HepG2 (cell line): ENCODE measurements around the gene THUMPD2. TPM values are rescaled to one million over a fixed set of nuclear protein-coding genes. Genes with fewer than 3 reads are reported as not detected.

Source experiments
- ARID2 ChIP-seq: sonication (generic); formaldehyde crosslinking; IDR thresholded peaks from 2 replicates; pipeline ENCODE4 v1.8.1; 2022; ENCODE audit warnings: mild to moderate bottlenecking, missing genetic modification reagents, borderline replicate concordance
- CREM ChIP-seq, 2 experiments: sonication (generic) in 1 of 2; formaldehyde crosslinking in 1 of 2; IDR thresholded peaks; 2 replicates each; pipeline versions ENCODE4 v1.4.0 to v1.6.1; 2016 to 2020; ENCODE audit warnings: antibody characterized with exemption in 1 of 2, mild to moderate bottlenecking in 1 of 2, missing genetic modification reagents in 1 of 2
- FOXA1 ChIP-seq, 2 experiments: fragments of 450-650 bp in 1 of 2; sonication (generic) in 1 of 2; formaldehyde crosslinking in 1 of 2; IDR thresholded peaks; 2 replicates each; pipeline versions ENCODE4 v1.4.0 to v1.6.1; 2016 to 2020; ENCODE audit warnings: missing genetic modification reagents in 1 of 2
- FOXM1 ChIP-seq: sonication (generic); formaldehyde crosslinking; IDR thresholded peaks from 2 replicates; pipeline ENCODE4 v1.5.0; 2020; ENCODE audit warnings: missing genetic modification reagents
- GTF2F1 ChIP-seq: fragments of 150-350 bp; IDR thresholded peaks from 2 replicates; pipeline ENCODE4 v1.6.1; 2014; ENCODE audit warnings: low read length
- HNF4A ChIP-seq: sonication (generic); formaldehyde crosslinking; IDR thresholded peaks from 2 replicates; pipeline ENCODE4 v1.4.0; 2020; ENCODE audit warnings: missing genetic modification reagents
- MIER2 ChIP-seq: IDR thresholded peaks from 2 replicates; pipeline ENCODE4 v1.6.1; 2016; ENCODE audit warnings: missing biosample characterization, missing genetic modification reagents
- RAD51 ChIP-seq: fragments of 450-650 bp; IDR thresholded peaks from 2 replicates; pipeline ENCODE4 v1.6.1; 2016; ENCODE audit warnings: borderline replicate concordance
- SRSF1 ChIP-seq: fragments of 200-400 bp; formaldehyde crosslinking; optimal IDR thresholded peaks from 2 replicates; pipeline ENCODE3; 2017; ENCODE audit warnings: mild to moderate bottlenecking, low read depth, low read length, moderate library complexity
- ZFP1 ChIP-seq: IDR thresholded peaks from 2 replicates; pipeline ENCODE4 v1.6.1; 2016
- ZMYM3 ChIP-seq: sonication (generic); formaldehyde crosslinking; IDR thresholded peaks from 2 replicates; pipeline ENCODE4 v1.5.1; 2020; ENCODE audit warnings: mild to moderate bottlenecking, missing genetic modification reagents
- ZNF3 ChIP-seq: IDR thresholded peaks from 2 replicates; pipeline ENCODE4 v1.7.0; 2017; ENCODE audit warnings: inconsistent platforms
- ZNF501 ChIP-seq: sonication (generic); formaldehyde crosslinking; IDR thresholded peaks from 2 replicates; pipeline ENCODE4 v1.5.1; 2020; ENCODE audit warnings: mild to moderate bottlenecking, moderate library complexity, missing genetic modification reagents
- ZSCAN20 ChIP-seq: sonication (generic); formaldehyde crosslinking; IDR thresholded peaks from 2 replicates; pipeline ENCODE4 v1.4.0; 2020; ENCODE audit warnings: missing genetic modification reagents, mild to moderate bottlenecking, borderline replicate concordance
- polyA plus RNA-seq, 8 experiments: library from polyadenylated mRNA; depleted of rRNA in 3 of 8; stranded (reverse) in 7 of 8; unstranded in 1 of 8; fragments of >200 nt; fragmentation: Illumina TruSeq in 4 of 8; extraction: Trizol in 4 of 8; gene quantifications; 2 replicates each; pipeline versions ENCODE4 v1.2.1 to v1.2.3, GENCODE V29; 2011 to 2016; ENCODE audit warnings: low read depth in 4 of 8, missing spikeins in 1 of 8, mixed read lengths in 1 of 8; ENCODE audit not compliant: insufficient read depth in 1 of 8
- total RNA-seq, 5 experiments: library from RNA; depleted of rRNA; stranded (reverse); fragments of >200 nt; fragmentation: Illumina TruSeq; extraction: Trizol; gene quantifications; 2 replicates each; pipeline ENCODE4 v1.2.3, GENCODE V29; 2016; ENCODE audit warnings: low read depth in 1 of 5
- TF ChIP-seq, protein P1 (sequence below): sonication (generic); formaldehyde crosslinking; IDR thresholded peaks from 2 replicates; pipeline ENCODE4 v1.8.0; 2022; ENCODE audit warnings: mild to moderate bottlenecking, missing genetic modification reagents, borderline replicate concordance
- TF ChIP-seq, protein P2 (sequence below): sonication (generic); formaldehyde crosslinking; IDR thresholded peaks from 2 replicates; pipeline ENCODE4 v1.5.0; 2020; ENCODE audit warnings: mild to moderate bottlenecking, missing genetic modification reagents, borderline replicate concordance
- TF ChIP-seq, protein P3 (sequence below): sonication (generic); formaldehyde crosslinking; IDR thresholded peaks from 2 replicates; pipeline ENCODE4 v1.5.1; 2020; ENCODE audit warnings: mild to moderate bottlenecking, missing genetic modification reagents, borderline replicate concordance

THUMPD2 gene
- total and polyA plus RNA-seq, 2 of the 13 experiments (the other 11 are each of a cell fraction or from before 2014, with no cell fraction given): 11.8 to 15.6 TPM

DNA sequence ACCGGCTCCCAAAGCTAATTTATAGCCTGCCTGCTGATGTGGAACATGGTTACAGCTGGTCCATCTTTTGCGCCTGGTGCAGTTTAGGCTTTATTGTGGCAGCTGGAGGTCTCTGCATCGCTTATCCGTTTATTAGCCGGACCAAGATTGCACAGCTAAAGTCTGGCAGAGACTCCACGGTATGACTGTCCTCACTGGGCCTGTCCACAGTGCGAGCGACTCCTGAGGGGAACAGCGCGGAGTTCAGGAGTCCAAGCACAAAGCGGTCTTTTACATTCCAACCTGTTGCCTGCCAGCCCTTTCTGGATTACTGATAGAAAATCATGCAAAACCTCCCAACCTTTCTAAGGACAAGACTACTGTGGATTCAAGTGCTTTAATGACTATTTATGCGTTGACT lies 62.0 kb downstream of the THUMPD2 start (continued):
- no peak for TF ChIP-seq CREM (IDR thresholded peaks at IDR 0.05)
- TF ChIP-seq CREM (CRISPR knock-in tag; IDR thresholded peaks at IDR 0.05): no peak
- TF ChIP-seq MIER2 (CRISPR knock-in tag): no peak
- no peak for TF ChIP-seq SRSF1
- TF ChIP-seq HNF4A (CRISPR knock-in tag): 0 out of 2 replicates have a peak, but pooled peaks have one; percentile 24
- no peak for TF ChIP-seq FOXM1 (CRISPR knock-in tag)
- TF ChIP-seq ZMYM3 (CRISPR knock-in tag): peak; percentile 41; the same call in 1 of the 2 replicates
- no peak for TF ChIP-seq ARID2 (CRISPR knock-in tag)
- no peak for TF ChIP-seq ZNF501 (CRISPR knock-in tag)
- TF ChIP-seq RAD51: no peak
- TF ChIP-seq ZNF3 (CRISPR knock-in tag): no peak
- TF ChIP-seq, protein P1, sequence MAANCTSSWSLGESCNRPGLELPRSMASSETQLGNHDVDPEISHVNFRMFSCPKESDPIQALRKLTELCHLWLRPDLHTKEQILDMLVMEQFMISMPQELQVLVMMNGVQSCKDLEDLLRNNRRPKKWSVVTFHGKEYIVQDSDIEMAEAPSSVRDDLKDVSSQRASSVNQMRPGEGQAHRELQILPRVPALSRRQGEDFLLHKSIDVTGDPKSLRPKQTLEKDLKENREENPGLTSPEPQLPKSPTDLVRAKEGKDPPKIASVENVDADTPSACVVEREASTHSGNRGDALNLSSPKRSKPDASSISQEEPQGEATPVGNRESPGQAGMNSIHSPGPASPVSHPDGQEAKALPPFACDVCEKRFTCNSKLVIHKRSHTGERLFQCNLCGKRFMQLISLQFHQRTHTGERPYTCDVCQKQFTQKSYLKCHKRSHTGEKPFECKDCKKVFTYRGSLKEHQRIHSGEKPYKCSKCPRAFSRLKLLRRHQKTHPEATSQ (CRISPR knock-in tag): no peak
- TF ChIP-seq ZFP1 (CRISPR knock-in tag): no peak
- TF ChIP-seq, protein P2, sequence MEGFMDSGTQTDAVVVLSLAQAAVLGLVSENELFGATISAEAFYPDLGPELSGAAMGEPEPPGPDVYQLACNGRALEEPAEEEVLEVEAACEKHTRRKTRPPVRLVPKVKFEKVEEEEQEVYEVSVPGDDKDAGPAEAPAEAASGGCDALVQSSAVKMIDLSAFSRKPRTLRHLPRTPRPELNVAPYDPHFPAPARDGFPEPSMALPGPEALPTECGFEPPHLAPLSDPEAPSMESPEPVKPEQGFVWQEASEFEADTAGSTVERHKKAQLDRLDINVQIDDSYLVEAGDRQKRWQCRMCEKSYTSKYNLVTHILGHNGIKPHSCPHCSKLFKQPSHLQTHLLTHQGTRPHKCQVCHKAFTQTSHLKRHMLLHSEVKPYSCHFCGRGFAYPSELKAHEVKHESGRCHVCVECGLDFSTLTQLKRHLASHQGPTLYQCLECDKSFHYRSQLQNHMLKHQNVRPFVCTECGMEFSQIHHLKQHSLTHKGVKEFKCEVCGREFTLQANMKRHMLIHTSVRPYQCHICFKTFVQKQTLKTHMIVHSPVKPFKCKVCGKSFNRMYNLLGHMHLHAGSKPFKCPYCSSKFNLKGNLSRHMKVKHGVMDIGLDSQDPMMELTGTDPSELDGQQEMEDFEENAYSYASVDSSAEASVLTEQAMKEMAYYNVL: 0 out of 2 replicates have a peak, but pooled peaks have one; percentile 23
- TF ChIP-seq GTF2F1: no peak
- no peak for TF ChIP-seq ZSCAN20 (CRISPR knock-in tag)
- TF ChIP-seq, protein P3, sequence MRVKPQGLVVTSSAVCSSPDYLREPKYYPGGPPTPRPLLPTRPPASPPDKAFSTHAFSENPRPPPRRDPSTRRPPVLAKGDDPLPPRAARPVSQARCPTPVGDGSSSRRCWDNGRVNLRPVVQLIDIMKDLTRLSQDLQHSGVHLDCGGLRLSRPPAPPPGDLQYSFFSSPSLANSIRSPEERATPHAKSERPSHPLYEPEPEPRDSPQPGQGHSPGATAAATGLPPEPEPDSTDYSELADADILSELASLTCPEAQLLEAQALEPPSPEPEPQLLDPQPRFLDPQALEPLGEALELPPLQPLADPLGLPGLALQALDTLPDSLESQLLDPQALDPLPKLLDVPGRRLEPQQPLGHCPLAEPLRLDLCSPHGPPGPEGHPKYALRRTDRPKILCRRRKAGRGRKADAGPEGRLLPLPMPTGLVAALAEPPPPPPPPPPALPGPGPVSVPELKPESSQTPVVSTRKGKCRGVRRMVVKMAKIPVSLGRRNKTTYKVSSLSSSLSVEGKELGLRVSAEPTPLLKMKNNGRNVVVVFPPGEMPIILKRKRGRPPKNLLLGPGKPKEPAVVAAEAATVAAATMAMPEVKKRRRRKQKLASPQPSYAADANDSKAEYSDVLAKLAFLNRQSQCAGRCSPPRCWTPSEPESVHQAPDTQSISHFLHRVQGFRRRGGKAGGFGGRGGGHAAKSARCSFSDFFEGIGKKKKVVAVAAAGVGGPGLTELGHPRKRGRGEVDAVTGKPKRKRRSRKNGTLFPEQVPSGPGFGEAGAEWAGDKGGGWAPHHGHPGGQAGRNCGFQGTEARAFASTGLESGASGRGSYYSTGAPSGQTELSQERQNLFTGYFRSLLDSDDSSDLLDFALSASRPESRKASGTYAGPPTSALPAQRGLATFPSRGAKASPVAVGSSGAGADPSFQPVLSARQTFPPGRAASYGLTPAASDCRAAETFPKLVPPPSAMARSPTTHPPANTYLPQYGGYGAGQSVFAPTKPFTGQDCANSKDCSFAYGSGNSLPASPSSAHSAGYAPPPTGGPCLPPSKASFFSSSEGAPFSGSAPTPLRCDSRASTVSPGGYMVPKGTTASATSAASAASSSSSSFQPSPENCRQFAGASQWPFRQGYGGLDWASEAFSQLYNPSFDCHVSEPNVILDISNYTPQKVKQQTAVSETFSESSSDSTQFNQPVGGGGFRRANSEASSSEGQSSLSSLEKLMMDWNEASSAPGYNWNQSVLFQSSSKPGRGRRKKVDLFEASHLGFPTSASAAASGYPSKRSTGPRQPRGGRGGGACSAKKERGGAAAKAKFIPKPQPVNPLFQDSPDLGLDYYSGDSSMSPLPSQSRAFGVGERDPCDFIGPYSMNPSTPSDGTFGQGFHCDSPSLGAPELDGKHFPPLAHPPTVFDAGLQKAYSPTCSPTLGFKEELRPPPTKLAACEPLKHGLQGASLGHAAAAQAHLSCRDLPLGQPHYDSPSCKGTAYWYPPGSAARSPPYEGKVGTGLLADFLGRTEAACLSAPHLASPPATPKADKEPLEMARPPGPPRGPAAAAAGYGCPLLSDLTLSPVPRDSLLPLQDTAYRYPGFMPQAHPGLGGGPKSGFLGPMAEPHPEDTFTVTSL (CRISPR knock-in tag): peak; percentile 50; the same call in 1 of the 2 replicates
- no peak for TF ChIP-seq FOXA1 (IDR thresholded peaks at IDR 0.05)
- no peak for TF ChIP-seq FOXA1 (CRISPR knock-in tag; IDR thresholded peaks at IDR 0.05)
